Effector memory CD4-positive, alpha-beta T cell (primary cell): Measurements from ENCODE around the gene FAM120B.

Experiments
- DNase-seq, 3 donors: peaks; one replicate each; pipeline ENCODE4 v3.0.0-alpha.2; 2020
- H3K27ac ChIP-seq: 2 replicates; pipeline ENCODE4 v1.7.0; 2013; ENCODE audit warnings: mild to moderate bottlenecking, low read length, moderate library complexity; ENCODE audit not compliant: insufficient read depth, poor library complexity, severe bottlenecking
- H3K27me3 ChIP-seq: replicated peaks from 2 replicates; pipeline ENCODE4 v1.7.0; 2013; ENCODE audit warnings: mild to moderate bottlenecking, low read length; ENCODE audit not compliant: insufficient read depth, control insufficient read depth, poor library complexity, severe bottlenecking
- H3K36me3 ChIP-seq: 2 replicates; pipeline ENCODE4 v1.7.0; 2013; ENCODE audit warnings: mild to moderate bottlenecking, low read length, moderate library complexity; ENCODE audit not compliant: control insufficient read depth, insufficient read depth
- H3K4me1 ChIP-seq: 2 replicates; pipeline ENCODE4 v1.7.0; 2013; ENCODE audit warnings: low read length, mild to moderate bottlenecking; ENCODE audit not compliant: control insufficient read depth, insufficient read depth, poor library complexity, severe bottlenecking
- H3K4me3 ChIP-seq: 2 replicates; pipeline ENCODE4 v1.7.0; 2013; ENCODE audit warnings: low read length, low read depth, mild to moderate bottlenecking; ENCODE audit not compliant: insufficient read depth, poor library complexity, severe bottlenecking
- H3K9me3 ChIP-seq: 2 replicates; pipeline ENCODE4 v1.7.0; 2013; ENCODE audit warnings: mild to moderate bottlenecking, low read length, moderate library complexity; ENCODE audit not compliant: control insufficient read depth

FAM120B gene

DNA sequence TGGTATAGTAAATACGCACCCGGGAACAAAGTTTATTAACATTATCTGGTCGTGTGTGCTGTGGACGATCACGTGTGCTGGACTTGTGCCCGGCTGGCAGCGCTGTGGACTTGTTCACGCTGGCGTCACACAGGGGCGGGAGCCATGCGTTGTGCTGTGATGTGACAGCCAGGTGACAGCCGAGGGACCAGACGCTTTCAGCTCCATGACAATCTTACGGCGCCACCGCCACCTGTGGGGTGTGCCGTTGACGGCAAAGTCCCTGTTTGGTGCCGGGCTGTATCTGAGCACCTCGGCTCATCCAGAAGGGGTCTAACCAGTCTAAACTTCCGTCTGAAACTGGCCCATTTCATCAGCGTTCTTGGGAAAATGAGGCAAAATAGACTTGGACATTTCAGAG is 40.9 kb upstream of the FAM120B start:
- H3K4me3 ChIP-seq = no peak overlapping the region
- H3K27me3 ChIP-seq = no peaks in the 10 kb centered on the region
- H3K9me3 ChIP-seq = no peaks in the 10 kb centered on the region
- H3K27ac ChIP-seq = no peak overlapping the region
- DNase-seq = no peak
- no peaks in the 10 kb centered on the region for H3K4me1 ChIP-seq
- H3K36me3 ChIP-seq = no peaks in the 10 kb centered on the region

DNA sequence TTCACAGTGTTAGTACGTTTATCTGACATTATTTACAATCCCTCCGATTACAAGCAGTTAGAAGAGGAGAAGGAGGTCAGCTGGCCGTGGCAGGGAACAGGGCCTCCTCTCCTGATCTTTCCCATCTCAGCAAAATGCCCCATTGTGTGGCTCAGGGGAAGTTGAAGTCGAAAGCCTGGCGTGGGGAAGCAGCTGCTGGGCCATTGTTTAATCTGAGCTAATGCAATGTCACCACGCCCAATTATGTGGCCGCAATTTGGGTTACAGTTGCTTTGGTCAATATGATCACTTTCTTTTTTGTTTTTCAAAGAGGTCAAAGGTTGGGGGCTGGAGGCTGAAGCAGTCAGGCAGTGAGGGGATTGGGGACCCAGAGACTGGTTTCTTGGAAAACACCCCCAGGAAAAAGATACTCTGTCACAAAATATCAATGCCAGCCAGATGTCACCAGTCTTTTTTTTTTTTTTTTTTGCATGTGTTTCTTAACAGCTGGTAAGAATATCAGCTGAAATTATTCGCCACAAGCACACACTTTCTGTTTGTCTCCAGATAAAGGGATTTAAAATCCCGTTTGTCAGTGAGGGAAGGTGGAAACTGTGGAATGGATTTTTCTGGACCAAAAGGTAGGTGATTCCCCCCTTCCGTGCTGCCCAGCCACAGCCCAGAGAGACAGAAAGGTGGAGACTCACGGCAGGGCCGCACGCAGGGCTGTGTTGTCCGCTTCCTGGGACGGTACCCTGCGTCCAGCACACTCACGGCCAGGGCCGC is 40.3 kb upstream of the FAM120B start:
- no peaks in the 10 kb centered on the region for H3K9me3 ChIP-seq
- peaks cover under 1% of the 10 kb centered on the region for H3K4me1 ChIP-seq
- no peaks in the 10 kb centered on the region for H3K36me3 ChIP-seq
- no peaks in the 10 kb centered on the region for H3K27me3 ChIP-seq
- H3K4me3 ChIP-seq = no peak overlapping the region
- DNase-seq = no peak
- H3K27ac ChIP-seq = no peak overlapping the region

DNA sequence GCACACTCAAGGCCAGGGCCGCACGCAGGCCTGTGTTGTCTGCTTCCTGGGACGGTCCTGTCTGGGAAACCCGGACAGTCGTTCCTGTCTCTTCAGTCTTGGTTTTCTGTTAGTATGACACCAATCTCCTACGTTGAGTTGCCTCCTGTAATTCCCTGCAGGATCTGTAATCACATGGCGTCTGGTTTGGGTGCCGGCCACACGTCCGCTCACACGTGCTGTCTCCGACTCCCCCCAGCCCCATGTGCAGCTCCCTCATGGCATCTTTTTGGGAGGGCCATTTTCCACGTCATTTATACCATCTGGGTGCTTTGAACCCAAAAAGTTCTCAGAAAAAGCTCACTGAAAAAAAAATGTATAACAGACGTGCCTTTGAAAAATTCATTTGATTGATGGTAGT is 38.9 kb upstream of the FAM120B start:
- H3K27me3 ChIP-seq = no peaks in the 10 kb centered on the region
- no peak overlapping the region for H3K27ac ChIP-seq
- peaks cover 12% of the 10 kb centered on the region for H3K4me1 ChIP-seq
- no peaks in the 10 kb centered on the region for H3K9me3 ChIP-seq
- no peak overlapping the region for H3K4me3 ChIP-seq
- no peaks in the 10 kb centered on the region for H3K36me3 ChIP-seq
- DNase-seq = no peak

DNA sequence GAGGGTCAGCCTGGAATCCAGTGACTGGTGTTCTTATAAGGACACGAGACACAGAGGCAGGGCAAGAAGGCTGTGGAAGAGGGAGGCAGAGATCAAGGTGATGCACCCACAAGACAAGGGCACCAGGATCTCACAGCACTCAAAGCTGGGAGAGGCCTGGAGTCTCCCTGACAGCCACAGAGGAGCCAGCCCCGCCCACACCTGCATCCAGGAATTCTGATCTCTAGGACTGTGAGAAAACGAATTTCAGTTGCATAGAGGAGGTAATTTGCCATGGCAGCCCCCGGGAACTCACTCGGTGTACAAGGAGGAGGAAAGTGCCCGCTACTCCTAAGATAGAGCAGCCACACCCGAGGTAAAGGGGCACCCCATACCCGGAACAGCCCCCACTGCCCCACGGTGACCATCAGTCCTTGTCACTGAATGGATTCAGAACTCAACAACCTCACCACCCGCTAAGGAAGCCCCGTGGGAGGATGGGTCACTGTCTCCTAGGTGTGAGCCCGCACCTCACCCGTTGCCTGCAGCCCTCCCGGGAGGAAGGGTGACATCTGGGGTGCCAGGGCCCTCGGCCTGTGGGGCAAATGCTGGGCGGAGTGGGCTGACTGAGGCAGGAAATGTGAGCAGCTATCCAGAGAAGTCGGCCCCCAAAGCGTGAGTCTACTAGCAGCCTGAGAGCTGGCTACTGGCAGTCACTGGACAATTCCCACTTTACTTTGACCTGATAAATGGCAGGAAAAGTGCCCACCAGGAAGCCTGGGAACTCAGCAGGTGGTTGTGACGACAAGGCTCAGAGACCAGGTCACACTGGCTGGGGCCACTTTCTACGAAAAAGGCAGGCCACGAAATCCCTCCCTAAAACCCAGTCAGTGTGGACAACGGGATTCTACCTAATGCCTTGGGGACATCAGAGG is 38.1 kb upstream of the FAM120B start:
- no peaks in the 10 kb centered on the region for H3K27me3 ChIP-seq

DNA sequence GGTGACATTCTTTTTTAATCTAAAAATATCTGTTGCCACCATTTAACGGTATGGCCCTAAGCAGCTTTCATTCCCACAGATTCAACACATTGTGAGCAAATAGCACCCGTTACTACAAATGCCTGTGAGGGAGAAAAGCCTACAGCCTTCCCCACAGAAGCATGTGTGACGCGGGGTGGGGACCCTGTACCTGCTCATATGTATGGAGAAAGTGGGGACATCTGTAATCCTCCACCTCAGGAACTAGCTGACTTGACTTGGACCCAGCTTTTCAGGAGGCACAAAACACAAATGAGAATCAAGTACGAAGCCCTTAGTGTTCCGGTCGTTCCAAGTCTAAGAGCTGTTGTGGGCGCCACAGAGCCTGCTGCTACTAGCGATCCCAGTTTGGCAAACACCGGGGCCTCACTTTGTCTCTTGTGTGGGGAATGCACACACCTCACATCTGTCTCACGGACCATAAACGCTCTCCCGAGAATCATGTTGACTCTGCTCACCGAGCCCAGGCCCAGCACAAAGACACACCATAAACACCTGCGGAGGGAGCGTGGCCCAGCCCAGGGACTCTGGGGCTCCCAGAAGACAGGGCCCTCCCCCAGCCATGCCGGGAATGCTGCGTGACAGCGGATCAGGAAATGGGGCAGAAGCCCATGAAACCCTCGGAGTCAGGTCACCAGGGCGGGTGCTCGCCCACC is 37.3 kb upstream of the FAM120B start:
- no peaks in the 10 kb centered on the region for H3K27me3 ChIP-seq
- no peak overlapping the region for H3K27ac ChIP-seq
- H3K9me3 ChIP-seq = no peaks in the 10 kb centered on the region
- peaks cover 13% of the 10 kb centered on the region for H3K4me1 ChIP-seq
- no peak for DNase-seq
- H3K4me3 ChIP-seq = no peak overlapping the region
- H3K36me3 ChIP-seq = no peaks in the 10 kb centered on the region

More for the DNA sequence above, 38.1 kb upstream of the FAM120B start:
- Histone ChIP-seq H3K9me3 (no peaks in the 10 kb centered on the region), H3K27ac (no peak overlapping the region), H3K4me3 (no peak overlapping the region), H3K36me3 (no peaks in the 10 kb centered on the region), H3K4me1 (peaks cover 13% of the 10 kb centered on the region)
- no peak for DNase-seq

DNA sequence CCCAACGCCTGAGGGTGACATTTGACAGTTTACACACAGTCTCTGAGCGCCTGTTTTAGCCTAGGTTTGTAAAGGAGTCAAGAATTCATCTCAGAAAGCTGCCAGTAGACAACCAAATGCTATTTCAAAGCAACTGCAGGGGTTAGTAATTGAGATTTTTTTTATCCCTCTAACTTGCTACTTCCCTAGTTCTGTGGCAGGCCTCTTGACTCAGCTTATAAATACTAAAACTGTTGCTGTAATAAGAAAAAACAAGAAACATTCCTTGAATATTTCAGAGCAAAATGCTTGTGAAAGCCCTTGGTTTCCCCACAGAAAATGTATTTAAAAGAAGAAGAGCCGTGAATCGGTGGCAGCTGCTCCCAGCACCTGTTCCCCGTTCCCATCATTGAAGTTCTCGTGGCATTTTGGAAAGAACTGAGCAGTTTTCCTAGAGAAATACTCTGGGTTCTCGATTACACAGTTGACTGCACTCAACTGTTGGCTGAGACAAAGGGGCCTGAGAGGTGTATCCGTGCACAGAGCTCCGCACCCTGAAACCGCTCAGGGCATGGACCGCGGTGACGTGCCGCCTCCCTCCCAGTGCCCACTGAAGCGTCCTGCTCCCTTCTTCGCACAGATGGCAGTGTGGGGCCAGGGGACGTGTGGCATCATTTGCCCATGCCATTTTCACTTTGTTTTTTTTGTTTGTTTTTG is 36.6 kb upstream of the FAM120B start:
- DNase-seq = no peak
- no peaks in the 10 kb centered on the region for H3K27me3 ChIP-seq

DNA sequence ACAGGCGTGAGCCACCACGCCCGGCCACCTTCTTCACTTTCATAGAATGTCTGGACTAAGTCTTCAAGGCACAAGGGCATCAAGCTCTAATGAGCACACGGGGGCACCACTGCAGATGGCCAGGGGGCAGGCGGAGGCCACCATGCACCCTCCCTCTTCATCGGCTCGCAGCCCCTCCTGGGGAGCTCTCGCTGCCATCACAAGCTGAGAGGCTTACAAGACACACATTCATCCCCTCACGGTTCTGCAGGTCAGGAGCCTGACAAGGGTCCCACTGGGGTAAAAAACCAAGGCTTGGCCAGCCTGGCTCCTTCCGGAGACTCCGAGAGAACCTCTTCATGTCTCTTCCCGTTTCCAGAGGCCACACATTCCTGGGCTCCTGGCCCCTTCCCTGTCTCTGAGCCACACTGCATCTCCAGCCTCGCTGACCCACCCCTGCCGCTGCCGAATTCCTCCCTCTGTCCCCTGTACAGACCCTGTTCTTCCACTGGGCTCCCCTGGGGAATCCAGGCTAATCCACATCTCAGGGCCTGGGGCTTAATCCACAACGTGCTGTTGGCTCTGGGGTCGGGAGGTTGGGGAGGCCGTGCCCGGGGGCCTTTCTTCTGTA is 35.5 kb upstream of the FAM120B start:
- Histone ChIP-seq H3K4me3 (peak overlapping the region; percentile 52), H3K4me1 (peaks cover 13% of the 10 kb centered on the region), H3K36me3 (no peaks in the 10 kb centered on the region), H3K9me3 (no peaks in the 10 kb centered on the region), H3K27me3 (no peaks in the 10 kb centered on the region), H3K27ac (peak overlapping the region; percentile 44)
- no peak for DNase-seq

More for the DNA sequence above, 36.6 kb upstream of the FAM120B start:
- Histone ChIP-seq H3K36me3 (no peaks in the 10 kb centered on the region), H3K4me1 (peaks cover 13% of the 10 kb centered on the region), H3K4me3 (no peak overlapping the region), H3K27ac (no peak overlapping the region), H3K9me3 (no peaks in the 10 kb centered on the region)

DNA sequence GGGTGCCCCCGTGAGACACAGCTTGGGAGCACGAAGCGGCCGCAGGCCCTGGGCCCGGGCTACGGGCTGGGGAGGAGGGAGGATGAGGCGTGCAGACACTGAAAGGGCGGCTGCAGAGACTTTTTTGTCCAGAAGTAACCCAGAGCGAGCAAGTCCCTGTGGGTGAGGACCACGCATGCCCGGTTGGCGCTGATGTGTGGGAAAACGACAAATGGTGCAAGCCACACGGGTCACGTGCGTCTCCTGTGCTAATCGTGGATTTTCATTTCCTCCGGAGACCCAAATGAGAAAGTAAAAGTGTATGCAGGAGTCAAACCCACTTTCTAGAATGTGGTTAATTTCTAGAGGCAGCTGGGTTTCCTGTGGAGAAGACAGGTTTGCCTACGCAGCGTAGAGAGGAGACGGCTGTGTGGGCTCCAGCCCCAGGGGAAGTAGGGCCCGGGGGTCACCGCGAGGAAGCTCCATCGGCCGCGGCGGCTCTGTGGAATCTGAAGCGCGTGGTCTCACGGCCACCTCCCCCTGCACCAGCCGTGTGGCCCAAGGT is 34.7 kb upstream of the FAM120B start:
- peak; percentile 44 to 61 (median 58) for DNase-seq

More for the DNA sequence above, 34.7 kb upstream of the FAM120B start:
- Histone ChIP-seq H3K4me1 (peaks cover 13% of the 10 kb centered on the region), H3K9me3 (no peaks in the 10 kb centered on the region), H3K27me3 (no peaks in the 10 kb centered on the region), H3K4me3 (peak overlapping the region; percentile 52), H3K27ac (peak overlapping the region; percentile 44), H3K36me3 (no peaks in the 10 kb centered on the region)
